ENCODE results near the gene TMEM203.
"Not testable (repeated sequence)": the region's sequence is repeated elsewhere in the genome, so short reads cannot be mapped to it uniquely, and the experiment has no call there.

The TMEM203 gene

GRCh38 chr9:137242269-137243203, 37.1 kb upstream of the TMEM203 start:
- Histone ChIP-seq H3K79me2 (ENCODE audit: low read length) (peaks cover 43% of the 10 kb centered on the region), H3K4me1 (ENCODE audit: low read length) (peaks cover 16% of the 10 kb centered on the region)

GRCh38 chr9:137241490-137242268, 36.2 kb upstream of the TMEM203 start:
- Histone ChIP-seq H3K4me3 (ENCODE audit: low read length) (peak overlapping the region; percentile 97), H3K4me2 (ENCODE audit: low read length) (peak overlapping the region; percentile 95), H3K36me3 (replicated peaks; ENCODE audit: low read depth, low read length) (peaks cover 20% of the 10 kb centered on the region), H4K20me1 (ENCODE audit: insufficient read depth, low read length) (peaks cover 26% of the 10 kb centered on the region), H3K27ac (ENCODE audit: low read length) (peak overlapping the region; percentile 63), H3K27me3 (ENCODE audit: low read depth, low read length) (no peaks in the 10 kb centered on the region), H3K4me1 (ENCODE audit: low read length) (peaks cover 24% of the 10 kb centered on the region), H3K79me2 (ENCODE audit: low read length) (peaks cover 47% of the 10 kb centered on the region), H3K9me3 (ENCODE audit: insufficient read depth, low read length) (no peaks in the 10 kb centered on the region), H3K9ac (ENCODE audit: low read length) (peak overlapping the region; percentile 91), H2AFZ (ENCODE audit: low read depth, low read length) (no peak overlapping the region)
- TF ChIP-seq EZH2phosphoT487 (IDR thresholded peaks at IDR 0.05; ENCODE audit: low read depth) = no peak

More at GRCh38 chr9:137242269-137243203, 37.1 kb upstream of the TMEM203 start:
- Histone ChIP-seq H3K36me3 (replicated peaks; ENCODE audit: low read depth, low read length) (peaks cover 20% of the 10 kb centered on the region), H2AFZ (ENCODE audit: low read depth, low read length) (no peak overlapping the region), H4K20me1 (ENCODE audit: insufficient read depth, low read length) (peaks cover 26% of the 10 kb centered on the region), H3K27ac (ENCODE audit: low read length) (no peak overlapping the region), H3K27me3 (ENCODE audit: low read depth, low read length) (no peaks in the 10 kb centered on the region), H3K9me3 (ENCODE audit: insufficient read depth, low read length) (no peaks in the 10 kb centered on the region), H3K9ac (ENCODE audit: low read length) (peak overlapping the region; percentile 91), H3K4me2 (ENCODE audit: low read length) (peak overlapping the region; percentile 95), H3K4me3 (ENCODE audit: low read length) (peak overlapping the region; percentile 97)
- no peak for TF ChIP-seq EZH2phosphoT487 (IDR thresholded peaks at IDR 0.05; ENCODE audit: low read depth)
- no peak for TF ChIP-seq CTCF (IDR thresholded peaks at IDR 0.05; ENCODE audit: low read depth, low read length)

GRCh38 chr9:137240841-137241489, 35.5 kb upstream of the TMEM203 start, which contains the start of gene TUBB4B:
Gene TUBB4B, plus strand, starts transcription at chr9:137241287. Its CDS starts 74 bp downstream, at chr9:137241361.
- TF ChIP-seq EZH2phosphoT487 (IDR thresholded peaks at IDR 0.05; ENCODE audit: low read depth) = no peak
- TF ChIP-seq CTCF (IDR thresholded peaks at IDR 0.05; ENCODE audit: low read depth, low read length) = no peak
- Histone ChIP-seq H3K79me2 (ENCODE audit: low read length) (peaks cover 47% of the 10 kb centered on the region), H3K9me3 (ENCODE audit: insufficient read depth, low read length) (no peaks in the 10 kb centered on the region), H3K36me3 (replicated peaks; ENCODE audit: low read depth, low read length) (peaks cover 20% of the 10 kb centered on the region), H3K27me3 (ENCODE audit: low read depth, low read length) (no peaks in the 10 kb centered on the region), H4K20me1 (ENCODE audit: insufficient read depth, low read length) (peaks cover 26% of the 10 kb centered on the region), H3K9ac (ENCODE audit: low read length) (peak within 1 kb of the TSS; percentile 91), H3K4me1 (ENCODE audit: low read length) (peaks cover 30% of the 10 kb centered on the region), H3K27ac (ENCODE audit: low read length) (peak within 1 kb of the TSS; percentile 88), H2AFZ (ENCODE audit: low read depth, low read length) (no peak within 1 kb of the TSS; the same call in 1 of the 2 replicates), H3K4me3 (ENCODE audit: low read length) (peak within 1 kb of the TSS; percentile 97), H3K4me2 (ENCODE audit: low read length) (peak within 1 kb of the TSS; percentile 95)

- Histone ChIP-seq H3K4me1 (ENCODE audit: low read length) (peaks cover 36% of the 10 kb centered on the region), H3K4me2 (ENCODE audit: low read length) (peak overlapping the region; percentile 78), H3K27me3 (ENCODE audit: low read depth, low read length) (no peaks in the 10 kb centered on the region), H3K4me3 (ENCODE audit: low read length) (peak overlapping the region; percentile 85), H3K27ac (ENCODE audit: low read length) (peak overlapping the region; percentile 88), H3K36me3 (replicated peaks; ENCODE audit: low read depth, low read length) (peaks cover 20% of the 10 kb centered on the region), H3K79me2 (ENCODE audit: low read length) (peaks cover 47% of the 10 kb centered on the region), H4K20me1 (ENCODE audit: insufficient read depth, low read length) (peaks cover 26% of the 10 kb centered on the region), H3K9me3 (ENCODE audit: insufficient read depth, low read length) (no peaks in the 10 kb centered on the region), H3K9ac (ENCODE audit: low read length) (peak overlapping the region; percentile 87), H2AFZ (ENCODE audit: low read depth, low read length) (no peak overlapping the region; the same call in 1 of the 2 replicates)
- TF ChIP-seq EZH2phosphoT487 (IDR thresholded peaks at IDR 0.05; ENCODE audit: low read depth) (no peak), CTCF (IDR thresholded peaks at IDR 0.05; ENCODE audit: low read depth, low read length) (no peak)
Observed at GRCh38 chr9:137240318-137240840, 34.9 kb upstream of the TMEM203 start.

- Histone ChIP-seq H3K79me2 (ENCODE audit: low read length) (peaks cover 47% of the 10 kb centered on the region), H4K20me1 (ENCODE audit: insufficient read depth, low read length) (peaks cover 26% of the 10 kb centered on the region), H3K9ac (ENCODE audit: low read length) (peak overlapping the region; percentile 87)
Observed at GRCh38 chr9:137239541-137240200, 34.2 kb upstream of the TMEM203 start.

More at GRCh38 chr9:137239541-137240200, 34.2 kb upstream of the TMEM203 start:
- Histone ChIP-seq H3K4me1 (ENCODE audit: low read length) (peaks cover 43% of the 10 kb centered on the region), H3K27ac (ENCODE audit: low read length) (peak overlapping the region; percentile 88), H3K4me2 (ENCODE audit: low read length) (peak overlapping the region; percentile 78), H3K4me3 (ENCODE audit: low read length) (peak overlapping the region; percentile 85), H3K36me3 (replicated peaks; ENCODE audit: low read depth, low read length) (peaks cover 20% of the 10 kb centered on the region)
- H3K9me3 ChIP-seq (ENCODE audit: insufficient read depth, low read length); H3K27me3 ChIP-seq (ENCODE audit: low read depth, low read length); H2AFZ ChIP-seq (ENCODE audit: low read depth, low read length): not testable (repeated sequence)

Measured in OCI-LY3 (cell line).